ENCODE results near the gene GLT8D2.

The GLT8D2 gene

DNA sequence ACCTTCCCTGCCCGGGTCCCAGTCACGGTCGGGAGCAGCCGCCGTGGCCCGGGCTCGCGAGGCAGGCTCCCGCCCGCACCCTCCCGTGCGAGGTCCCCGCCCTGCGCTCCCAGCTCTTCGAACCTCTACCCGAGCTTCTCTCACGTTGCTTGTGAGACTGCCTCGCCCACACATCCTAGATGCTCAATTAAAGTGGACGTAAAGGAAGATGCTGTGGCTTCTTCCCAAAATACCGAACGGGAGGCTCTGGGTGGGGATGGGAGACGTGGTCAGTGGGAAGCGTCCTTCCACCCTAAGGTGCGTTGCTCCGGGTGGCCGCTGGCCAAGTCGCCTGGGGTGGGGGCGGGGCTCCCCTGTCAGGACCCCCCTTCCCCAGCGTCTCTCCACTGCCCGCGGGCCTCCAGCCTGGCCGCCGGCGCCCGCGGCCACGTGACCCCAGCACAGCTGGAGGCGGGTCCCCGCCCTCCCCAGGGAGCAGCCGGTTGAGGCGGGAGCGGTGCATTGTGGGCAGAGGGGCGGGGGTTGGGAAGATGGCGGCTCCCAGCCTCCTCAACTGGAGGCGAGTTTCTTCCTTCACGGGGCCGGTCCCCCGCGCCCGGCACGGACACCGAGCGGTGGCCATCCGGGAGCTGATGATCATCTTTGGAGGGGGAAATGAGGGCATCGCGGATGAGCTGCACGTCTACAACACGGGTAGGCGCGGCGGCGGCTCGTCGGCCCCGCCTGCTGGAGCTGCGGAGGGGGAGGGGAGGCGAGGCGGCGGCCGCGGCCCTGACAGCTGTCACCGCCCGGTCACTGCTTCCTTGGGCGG, 14.2 kb upstream of the GLT8D2 start, which contains the start of gene HCFC2:
Gene HCFC2 (plus strand): TSS at position 501 of the 811 bp plus-strand sequence. CDS start 30 bp downstream, at position 531.
- H3K4me3 ChIP-seq (replicated peaks; ENCODE audit: low read depth, low read length): peak within 1 kb of the TSS; percentile 71
- DNase-seq (ENCODE audit: extremely low read depth, low read depth): no peak
- TF ChIP-seq, protein P1, sequence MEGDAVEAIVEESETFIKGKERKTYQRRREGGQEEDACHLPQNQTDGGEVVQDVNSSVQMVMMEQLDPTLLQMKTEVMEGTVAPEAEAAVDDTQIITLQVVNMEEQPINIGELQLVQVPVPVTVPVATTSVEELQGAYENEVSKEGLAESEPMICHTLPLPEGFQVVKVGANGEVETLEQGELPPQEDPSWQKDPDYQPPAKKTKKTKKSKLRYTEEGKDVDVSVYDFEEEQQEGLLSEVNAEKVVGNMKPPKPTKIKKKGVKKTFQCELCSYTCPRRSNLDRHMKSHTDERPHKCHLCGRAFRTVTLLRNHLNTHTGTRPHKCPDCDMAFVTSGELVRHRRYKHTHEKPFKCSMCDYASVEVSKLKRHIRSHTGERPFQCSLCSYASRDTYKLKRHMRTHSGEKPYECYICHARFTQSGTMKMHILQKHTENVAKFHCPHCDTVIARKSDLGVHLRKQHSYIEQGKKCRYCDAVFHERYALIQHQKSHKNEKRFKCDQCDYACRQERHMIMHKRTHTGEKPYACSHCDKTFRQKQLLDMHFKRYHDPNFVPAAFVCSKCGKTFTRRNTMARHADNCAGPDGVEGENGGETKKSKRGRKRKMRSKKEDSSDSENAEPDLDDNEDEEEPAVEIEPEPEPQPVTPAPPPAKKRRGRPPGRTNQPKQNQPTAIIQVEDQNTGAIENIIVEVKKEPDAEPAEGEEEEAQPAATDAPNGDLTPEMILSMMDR (IDR thresholded peaks at IDR 0.05; ENCODE audit: low read depth, low read length, missing control alignments): no peak

DNA sequence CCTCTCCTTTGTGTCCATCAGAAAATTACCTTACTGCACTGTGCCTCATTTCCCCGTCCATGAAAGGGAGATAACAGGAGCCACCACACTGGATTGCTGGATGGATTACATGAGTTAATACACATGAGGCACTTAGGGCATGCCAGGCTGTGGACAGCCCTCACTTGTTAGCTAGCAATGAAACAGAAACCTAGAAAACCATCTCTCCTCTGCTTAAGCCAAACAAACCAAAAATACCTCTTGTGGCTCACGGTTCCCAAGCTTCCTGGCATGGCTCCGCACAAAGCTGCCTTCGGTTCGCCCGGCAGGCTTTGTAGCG, 13.7 kb upstream of the GLT8D2 start:
- DNase-seq (ENCODE audit: extremely low read depth, low read depth): no peak
- TF ChIP-seq, protein P1 (IDR thresholded peaks at IDR 0.05; ENCODE audit: low read depth, low read length, missing control alignments): no peak
- peak overlapping the region; percentile 71 for H3K4me3 ChIP-seq (replicated peaks; ENCODE audit: low read depth, low read length)

DNA sequence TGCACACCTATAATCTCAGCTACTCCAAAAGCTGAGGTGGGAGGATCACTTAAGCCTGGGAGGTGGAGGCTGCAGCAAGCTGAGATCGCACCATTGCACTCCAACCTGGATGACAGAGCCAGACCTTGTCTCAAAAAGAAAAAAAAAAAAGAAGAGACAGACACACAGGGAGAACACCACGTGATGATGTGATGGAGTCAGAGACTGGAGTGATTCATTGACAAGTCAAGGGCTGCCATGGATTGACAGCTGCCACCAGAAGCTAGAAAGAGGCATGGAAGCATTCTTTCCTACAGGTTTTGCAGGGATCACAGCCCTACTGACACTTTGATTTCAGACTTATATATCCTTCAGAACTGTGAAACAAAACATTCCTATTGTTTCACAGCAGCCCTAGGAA, 10.8 kb upstream of the GLT8D2 start:
- TF ChIP-seq, protein P1 (IDR thresholded peaks at IDR 0.05; ENCODE audit: low read depth, low read length, missing control alignments): no peak
- H3K4me3 ChIP-seq (replicated peaks; ENCODE audit: low read depth, low read length): no peak overlapping the region
- DNase-seq (ENCODE audit: extremely low read depth, low read depth): no peak

DNA sequence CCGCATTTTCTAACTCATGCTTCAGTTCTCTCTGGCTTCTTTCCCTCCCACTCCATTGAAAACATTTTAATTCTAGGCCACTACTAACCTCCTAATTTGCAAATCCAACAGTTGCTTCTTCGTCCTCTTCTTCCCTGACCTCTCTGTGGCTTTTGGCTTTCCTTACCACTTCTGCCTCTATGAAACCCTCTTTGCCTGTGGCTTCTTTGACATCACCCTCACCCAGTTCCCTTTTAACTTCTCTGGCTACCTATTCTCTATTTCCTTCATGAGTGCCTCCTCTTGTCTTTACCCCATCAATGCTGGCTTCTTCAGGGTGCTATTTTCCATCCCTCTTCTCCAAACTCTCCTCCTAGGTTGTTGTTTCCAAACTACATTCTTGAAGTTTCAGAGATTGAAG, 10.0 kb upstream of the GLT8D2 start:
- TF ChIP-seq, protein P1 (IDR thresholded peaks at IDR 0.05; ENCODE audit: low read depth, low read length, missing control alignments): no peak
- H3K4me3 ChIP-seq (replicated peaks; ENCODE audit: low read depth, low read length): no peak overlapping the region
- DNase-seq (ENCODE audit: extremely low read depth, low read depth): no peak

DNA sequence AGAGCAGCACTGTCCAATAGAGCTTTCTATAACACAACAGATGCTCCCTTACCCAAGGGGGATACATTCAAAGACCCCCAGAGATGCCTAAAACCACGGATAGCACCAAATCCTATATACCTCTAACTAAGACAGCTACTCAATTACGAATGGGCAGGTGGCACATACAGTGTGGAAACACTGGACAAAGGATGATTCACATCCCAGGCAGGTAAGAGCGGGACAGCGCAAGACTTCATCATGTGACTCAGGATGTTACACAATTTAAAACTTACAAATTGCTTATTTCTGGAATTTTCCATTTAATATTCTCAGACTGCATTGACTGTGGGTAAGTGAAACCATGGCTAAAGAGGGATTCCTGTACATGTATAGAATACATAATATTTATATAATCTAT, 8.8 kb upstream of the GLT8D2 start:
- DNase-seq (ENCODE audit: extremely low read depth, low read depth): no peak
- H3K4me3 ChIP-seq (replicated peaks; ENCODE audit: low read depth, low read length): no peak overlapping the region
- TF ChIP-seq, protein P1 (IDR thresholded peaks at IDR 0.05; ENCODE audit: low read depth, low read length, missing control alignments): no peak

DNA sequence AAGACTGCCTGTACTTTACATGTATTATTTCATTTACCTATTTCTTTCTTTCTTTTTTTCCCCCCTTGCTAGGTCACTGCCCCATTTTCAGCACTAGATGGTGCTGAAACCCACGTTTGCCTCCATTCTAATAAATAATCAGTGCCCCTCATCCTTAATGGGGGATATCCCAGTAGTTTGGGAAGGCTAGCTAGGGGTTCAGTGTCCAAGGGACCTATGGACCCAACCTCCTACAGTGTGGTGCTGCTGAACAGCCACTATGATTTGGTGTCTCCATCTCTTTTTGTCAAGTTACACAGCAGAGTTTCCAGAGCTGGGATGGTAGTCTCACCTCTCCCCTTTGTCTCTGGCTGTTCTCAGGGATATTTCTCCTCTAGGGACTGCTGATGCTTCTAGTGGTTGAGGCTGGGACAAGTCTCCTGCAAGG, 7.8 kb upstream of the GLT8D2 start:
- H3K4me3 ChIP-seq (replicated peaks; ENCODE audit: low read depth, low read length): no peak overlapping the region
- no peak for DNase-seq (ENCODE audit: extremely low read depth, low read depth)
- TF ChIP-seq, protein P1 (IDR thresholded peaks at IDR 0.05; ENCODE audit: low read depth, low read length, missing control alignments): peak; percentile 68
